Measurements from ENCODE around the gene OR8B2. TPM values are rescaled to one million over a fixed set of nuclear protein-coding genes. Genes with fewer than 3 reads are reported as not detected.

OR8B2 gene
- total RNA-seq, 1 experiment from 2014 or later, result not detected

DNA sequence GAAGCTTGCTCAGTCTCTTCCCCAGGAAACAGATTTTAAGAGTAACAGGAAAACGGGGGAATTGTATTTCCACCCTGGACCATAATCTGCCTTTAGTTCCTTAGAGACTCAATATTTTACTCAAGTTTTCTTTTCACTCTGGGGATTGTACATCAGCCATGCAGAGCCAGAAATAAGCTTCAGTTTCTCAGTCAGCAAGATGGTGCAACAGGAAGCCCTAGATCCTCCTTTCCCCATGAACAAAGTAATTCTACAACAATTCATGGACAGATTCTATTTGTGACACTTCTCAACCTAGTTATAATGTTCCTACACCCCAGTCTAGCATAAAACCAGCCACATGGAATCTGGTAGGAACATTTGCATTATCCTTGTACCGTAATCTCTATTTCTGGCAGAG is 24.7 kb downstream of the OR8B2 start:
- RAD21 ChIA-PET (ENCODE audit: low non-redundant PET in 1 of 2, low total read pairs in 2 of 2, uncharacterized antibody in 2 of 2, unreplicated experiment in 2 of 2), result no interaction called here
- TF ChIP-seq TCF7L2 (IDR thresholded peaks at IDR 0.05; ENCODE audit: borderline replicate concordance, extremely low read depth, insufficient read depth, insufficient read length) (no peak), SIN3A (IDR thresholded peaks at IDR 0.05; ENCODE audit: low read depth) (no peak), EGR1 (IDR thresholded peaks at IDR 0.05; ENCODE audit: low read depth) (no peak), CEBPB (IDR thresholded peaks at IDR 0.05; ENCODE audit: low read depth) (no peak), SP1 (IDR thresholded peaks at IDR 0.05; ENCODE audit: low read depth) (no peak), CBX3 (IDR thresholded peaks at IDR 0.05; ENCODE audit: low read depth) (no peak), EZH2phosphoT487 (IDR thresholded peaks at IDR 0.05; ENCODE audit: borderline replicate concordance) (no peak), JUND (IDR thresholded peaks at IDR 0.05) (no peak), RAD21 (IDR thresholded peaks at IDR 0.05; ENCODE audit: low read depth) (no peak)
- TF ChIP-seq, protein P1, sequence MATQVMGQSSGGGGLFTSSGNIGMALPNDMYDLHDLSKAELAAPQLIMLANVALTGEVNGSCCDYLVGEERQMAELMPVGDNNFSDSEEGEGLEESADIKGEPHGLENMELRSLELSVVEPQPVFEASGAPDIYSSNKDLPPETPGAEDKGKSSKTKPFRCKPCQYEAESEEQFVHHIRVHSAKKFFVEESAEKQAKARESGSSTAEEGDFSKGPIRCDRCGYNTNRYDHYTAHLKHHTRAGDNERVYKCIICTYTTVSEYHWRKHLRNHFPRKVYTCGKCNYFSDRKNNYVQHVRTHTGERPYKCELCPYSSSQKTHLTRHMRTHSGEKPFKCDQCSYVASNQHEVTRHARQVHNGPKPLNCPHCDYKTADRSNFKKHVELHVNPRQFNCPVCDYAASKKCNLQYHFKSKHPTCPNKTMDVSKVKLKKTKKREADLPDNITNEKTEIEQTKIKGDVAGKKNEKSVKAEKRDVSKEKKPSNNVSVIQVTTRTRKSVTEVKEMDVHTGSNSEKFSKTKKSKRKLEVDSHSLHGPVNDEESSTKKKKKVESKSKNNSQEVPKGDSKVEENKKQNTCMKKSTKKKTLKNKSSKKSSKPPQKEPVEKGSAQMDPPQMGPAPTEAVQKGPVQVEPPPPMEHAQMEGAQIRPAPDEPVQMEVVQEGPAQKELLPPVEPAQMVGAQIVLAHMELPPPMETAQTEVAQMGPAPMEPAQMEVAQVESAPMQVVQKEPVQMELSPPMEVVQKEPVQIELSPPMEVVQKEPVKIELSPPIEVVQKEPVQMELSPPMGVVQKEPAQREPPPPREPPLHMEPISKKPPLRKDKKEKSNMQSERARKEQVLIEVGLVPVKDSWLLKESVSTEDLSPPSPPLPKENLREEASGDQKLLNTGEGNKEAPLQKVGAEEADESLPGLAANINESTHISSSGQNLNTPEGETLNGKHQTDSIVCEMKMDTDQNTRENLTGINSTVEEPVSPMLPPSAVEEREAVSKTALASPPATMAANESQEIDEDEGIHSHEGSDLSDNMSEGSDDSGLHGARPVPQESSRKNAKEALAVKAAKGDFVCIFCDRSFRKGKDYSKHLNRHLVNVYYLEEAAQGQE (IDR thresholded peaks at IDR 0.05; ENCODE audit: low read depth), result no peak
- TF ChIP-seq, protein P2, sequence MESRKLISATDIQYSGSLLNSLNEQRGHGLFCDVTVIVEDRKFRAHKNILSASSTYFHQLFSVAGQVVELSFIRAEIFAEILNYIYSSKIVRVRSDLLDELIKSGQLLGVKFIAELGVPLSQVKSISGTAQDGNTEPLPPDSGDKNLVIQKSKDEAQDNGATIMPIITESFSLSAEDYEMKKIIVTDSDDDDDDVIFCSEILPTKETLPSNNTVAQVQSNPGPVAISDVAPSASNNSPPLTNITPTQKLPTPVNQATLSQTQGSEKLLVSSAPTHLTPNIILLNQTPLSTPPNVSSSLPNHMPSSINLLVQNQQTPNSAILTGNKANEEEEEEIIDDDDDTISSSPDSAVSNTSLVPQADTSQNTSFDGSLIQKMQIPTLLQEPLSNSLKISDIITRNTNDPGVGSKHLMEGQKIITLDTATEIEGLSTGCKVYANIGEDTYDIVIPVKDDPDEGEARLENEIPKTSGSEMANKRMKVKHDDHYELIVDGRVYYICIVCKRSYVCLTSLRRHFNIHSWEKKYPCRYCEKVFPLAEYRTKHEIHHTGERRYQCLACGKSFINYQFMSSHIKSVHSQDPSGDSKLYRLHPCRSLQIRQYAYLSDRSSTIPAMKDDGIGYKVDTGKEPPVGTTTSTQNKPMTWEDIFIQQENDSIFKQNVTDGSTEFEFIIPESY (IDR thresholded peaks at IDR 0.05; ENCODE audit: extremely low read depth, insufficient replicate concordance, low read length), result no peak
- TF ChIP-seq, protein P3, sequence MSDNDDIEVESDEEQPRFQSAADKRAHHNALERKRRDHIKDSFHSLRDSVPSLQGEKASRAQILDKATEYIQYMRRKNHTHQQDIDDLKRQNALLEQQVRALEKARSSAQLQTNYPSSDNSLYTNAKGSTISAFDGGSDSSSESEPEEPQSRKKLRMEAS (IDR thresholded peaks at IDR 0.05), result no peak
- TF ChIP-seq, protein P4, sequence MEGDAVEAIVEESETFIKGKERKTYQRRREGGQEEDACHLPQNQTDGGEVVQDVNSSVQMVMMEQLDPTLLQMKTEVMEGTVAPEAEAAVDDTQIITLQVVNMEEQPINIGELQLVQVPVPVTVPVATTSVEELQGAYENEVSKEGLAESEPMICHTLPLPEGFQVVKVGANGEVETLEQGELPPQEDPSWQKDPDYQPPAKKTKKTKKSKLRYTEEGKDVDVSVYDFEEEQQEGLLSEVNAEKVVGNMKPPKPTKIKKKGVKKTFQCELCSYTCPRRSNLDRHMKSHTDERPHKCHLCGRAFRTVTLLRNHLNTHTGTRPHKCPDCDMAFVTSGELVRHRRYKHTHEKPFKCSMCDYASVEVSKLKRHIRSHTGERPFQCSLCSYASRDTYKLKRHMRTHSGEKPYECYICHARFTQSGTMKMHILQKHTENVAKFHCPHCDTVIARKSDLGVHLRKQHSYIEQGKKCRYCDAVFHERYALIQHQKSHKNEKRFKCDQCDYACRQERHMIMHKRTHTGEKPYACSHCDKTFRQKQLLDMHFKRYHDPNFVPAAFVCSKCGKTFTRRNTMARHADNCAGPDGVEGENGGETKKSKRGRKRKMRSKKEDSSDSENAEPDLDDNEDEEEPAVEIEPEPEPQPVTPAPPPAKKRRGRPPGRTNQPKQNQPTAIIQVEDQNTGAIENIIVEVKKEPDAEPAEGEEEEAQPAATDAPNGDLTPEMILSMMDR (IDR thresholded peaks at IDR 0.05 in 2 of 3, conservative IDR thresholded peaks at IDR 0.05 in 1 of 3; ENCODE audit: borderline replicate concordance in 1 of 3, insufficient read depth in 1 of 3, low read depth in 2 of 3, low read length in 2 of 3), result no peak
- H3K27ac ChIP-seq (ENCODE audit: low read depth, low read length), result no peak overlapping the region
- CTCF ChIA-PET, result no interaction called here
- H3K36me3 ChIP-seq (ENCODE audit: control insufficient read depth in 1 of 2, insufficient read depth in 2 of 2, low read length in 2 of 2), result no peaks in the 10 kb centered on the region
- no peaks in the 10 kb centered on the region for H3K9me2 ChIP-seq (ENCODE audit: insufficient read depth)
- H3K79me2 ChIP-seq (ENCODE audit: insufficient read depth, low read length), result no peaks in the 10 kb centered on the region
- no TSS peak for BruUV-seq (replicated peaks)
- H3K4me2 ChIP-seq (ENCODE audit: low read length), result no peak overlapping the region
- H3K4me3 ChIP-seq (replicated peaks in 1 of 2; ENCODE audit: low read depth in 1 of 2, low read length in 2 of 2), result no peak overlapping the region
- H3K9me3 ChIP-seq (ENCODE audit: control insufficient read depth in 1 of 2, insufficient read depth in 1 of 2, low read depth in 1 of 2, low read length in 2 of 2), result no peaks in the 10 kb centered on the region
- no peaks in the 10 kb centered on the region for H4K20me1 ChIP-seq (ENCODE audit: insufficient read depth)
- peaks cover 56% of the 10 kb centered on the region for H3K27me3 ChIP-seq (ENCODE audit: insufficient read depth, low read length)
- DNase-seq (ENCODE audit: low read depth, low spot score) (no peak), ATAC-seq (no peak)
- no peak overlapping the region for H2AFZ ChIP-seq (ENCODE audit: low read depth, low read length, poor library complexity, severe bottlenecking)
- POLR2A ChIA-PET, result no interaction called here
- no peaks in the 10 kb centered on the region for H3K4me1 ChIP-seq (ENCODE audit: control insufficient read depth in 1 of 2, insufficient read depth in 2 of 2, low read length in 2 of 2)
- no peak overlapping the region for H3K9ac ChIP-seq (ENCODE audit: low read length)
- intact Hi-C loops (cut with micrococcal nuclease), result no loop called here

All from HCT116 (cell line).